Lung (tissue), 12 donors: Measurements from ENCODE around the gene GPR155. TPM values are rescaled to one million over a fixed set of nuclear protein-coding genes. Genes with fewer than 3 reads are reported as not detected.
A peak's percentile ranks its signal among the peaks of the same experiment; 100 is the strongest.

Experiments used
- ATAC-seq: fragments of 200-7000 bp; cut with Tn5 transposase; one replicate; pipeline ENCODE4 v1.9.1; 2020; ENCODE audit warnings: moderate number of reproducible peaks; ENCODE audit not compliant: insufficient read depth, low FRiP score
- DNase-seq, 3 donors: peaks; one replicate each; pipeline ENCODE4 v3.0.0-alpha.2; 2013 to 2017
- H3K27ac ChIP-seq, 2 donors: one replicate each; pipeline ENCODE4 v1.5.1; 2013; ENCODE audit warnings: mild to moderate bottlenecking in 2 of 2, moderate library complexity in 2 of 2, control low read depth in 1 of 2, inconsistent platforms in 1 of 2, low read depth in 1 of 2, low read length in 1 of 2
- H3K27me3 ChIP-seq, 3 donors: one replicate each; pipeline ENCODE4 v1.5.1; 2013; ENCODE audit warnings: low read length in 2 of 3; ENCODE audit not compliant: control insufficient read depth in 3 of 3, insufficient read depth in 3 of 3
- H3K36me3 ChIP-seq, 4 donors: one replicate each; pipeline ENCODE4 v1.5.1; 2013; ENCODE audit warnings: low read length in 4 of 4, mild to moderate bottlenecking in 1 of 4, moderate library complexity in 1 of 4; ENCODE audit not compliant: control insufficient read depth in 4 of 4, insufficient read depth in 4 of 4
- H3K4me1 ChIP-seq, 5 donors: one replicate each; pipeline ENCODE4 v1.5.1; 2013; ENCODE audit warnings: low read length in 5 of 5, mild to moderate bottlenecking in 2 of 5, moderate library complexity in 1 of 5; ENCODE audit not compliant: control insufficient read depth in 5 of 5, insufficient read depth in 5 of 5
- H3K4me3 ChIP-seq: one replicate; pipeline ENCODE4 v1.5.1; 2013; ENCODE audit warnings: mild to moderate bottlenecking, control low read depth, moderate library complexity
- H3K9ac ChIP-seq, 2 donors: one replicate each; pipeline ENCODE4 v1.5.1; 2013; ENCODE audit warnings: low read length in 2 of 2, control low read depth in 1 of 2; ENCODE audit not compliant: insufficient read depth in 1 of 2
- H3K9me3 ChIP-seq, 4 donors: one replicate each; pipeline ENCODE4 v1.5.1; 2013; ENCODE audit warnings: low read length in 3 of 4, mild to moderate bottlenecking in 1 of 4, moderate library complexity in 1 of 4; ENCODE audit not compliant: control insufficient read depth in 4 of 4, insufficient read depth in 3 of 4
- WGBS, 2 donors: extraction: QIAGEN DNeasy Blood & Tissue Kit; methylation state at CpG; one replicate each; pipeline ENCODE4 v1.1.7; 2013; 5-methylcytosine and 5-hydroxymethylcytosine counted together
- polyA plus RNA-seq, 2 donors: library from polyadenylated mRNA; stranded (reverse); fragments of 200-250 nt; gene quantifications; one replicate each; pipeline ENCODE4 v1.2.1, GENCODE V29; 2013
- total RNA-seq, 2 donors: library from RNA; depleted of rRNA in 1 of 2; stranded (reverse); fragments of >200 nt in 1 of 2; gene quantifications; one replicate each; pipeline ENCODE4 v1.2.1, GENCODE V29; 2014 to 2021
- TF ChIP-seq, protein P1 (sequence below): IDR thresholded peaks from 2 replicates; pipeline ENCODE4 v1.5.1; 2012; ENCODE audit warnings: mild to moderate bottlenecking; ENCODE audit errors: control extremely low read depth, extremely low read depth
- donor health status: control.
- donor health status: control.
- donor health status: Bipolar disorder and iron deficiency.
- donor health status: healthy.
- donor health status: DM: yes; HTN: yes; CAD: no.

GPR155 gene
- total and polyA plus RNA-seq, 4 donors, result 0.65 to 5.7 (median 2.5) TPM

DNA sequence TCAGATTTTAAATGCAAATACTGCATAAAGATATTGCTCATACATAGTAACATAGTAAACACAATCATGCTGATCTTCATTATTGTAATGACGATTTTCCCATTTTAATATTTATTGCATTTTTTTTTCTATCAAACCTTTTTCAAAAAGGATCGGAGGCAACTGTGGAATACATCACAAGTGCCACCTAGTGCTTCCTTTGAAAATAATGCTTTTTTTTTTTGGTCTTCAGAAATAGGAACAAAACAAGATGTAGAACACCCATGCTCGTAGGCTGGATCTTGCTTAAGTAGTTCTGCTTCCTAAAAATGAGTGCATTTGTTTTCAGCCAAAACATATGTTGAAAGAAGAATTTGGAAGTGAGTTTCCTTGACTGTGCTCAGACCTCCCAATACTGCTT is 35.7 kb upstream of the GPR155 start:
- DNase-seq, result peak in 2 of 3 donors; percentile 13 to 24
- TF ChIP-seq, protein P1, sequence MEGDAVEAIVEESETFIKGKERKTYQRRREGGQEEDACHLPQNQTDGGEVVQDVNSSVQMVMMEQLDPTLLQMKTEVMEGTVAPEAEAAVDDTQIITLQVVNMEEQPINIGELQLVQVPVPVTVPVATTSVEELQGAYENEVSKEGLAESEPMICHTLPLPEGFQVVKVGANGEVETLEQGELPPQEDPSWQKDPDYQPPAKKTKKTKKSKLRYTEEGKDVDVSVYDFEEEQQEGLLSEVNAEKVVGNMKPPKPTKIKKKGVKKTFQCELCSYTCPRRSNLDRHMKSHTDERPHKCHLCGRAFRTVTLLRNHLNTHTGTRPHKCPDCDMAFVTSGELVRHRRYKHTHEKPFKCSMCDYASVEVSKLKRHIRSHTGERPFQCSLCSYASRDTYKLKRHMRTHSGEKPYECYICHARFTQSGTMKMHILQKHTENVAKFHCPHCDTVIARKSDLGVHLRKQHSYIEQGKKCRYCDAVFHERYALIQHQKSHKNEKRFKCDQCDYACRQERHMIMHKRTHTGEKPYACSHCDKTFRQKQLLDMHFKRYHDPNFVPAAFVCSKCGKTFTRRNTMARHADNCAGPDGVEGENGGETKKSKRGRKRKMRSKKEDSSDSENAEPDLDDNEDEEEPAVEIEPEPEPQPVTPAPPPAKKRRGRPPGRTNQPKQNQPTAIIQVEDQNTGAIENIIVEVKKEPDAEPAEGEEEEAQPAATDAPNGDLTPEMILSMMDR, result peak; percentile 3
- H3K9ac ChIP-seq, result no peak overlapping the region
- 23 to 29% methylated on average over 3 of the region's 3 CpGs for WGBS, 2 donors
- ATAC-seq, result no peak
- no peaks in the 10 kb centered on the region for H3K9me3 ChIP-seq
- no peak overlapping the region for H3K27ac ChIP-seq
- no peaks in the 10 kb centered on the region for H3K4me1 ChIP-seq
- no peak overlapping the region for H3K4me3 ChIP-seq
- H3K36me3 ChIP-seq, result no peaks in the 10 kb centered on the region
- H3K27me3 ChIP-seq, result no peaks in the 10 kb centered on the region

DNA sequence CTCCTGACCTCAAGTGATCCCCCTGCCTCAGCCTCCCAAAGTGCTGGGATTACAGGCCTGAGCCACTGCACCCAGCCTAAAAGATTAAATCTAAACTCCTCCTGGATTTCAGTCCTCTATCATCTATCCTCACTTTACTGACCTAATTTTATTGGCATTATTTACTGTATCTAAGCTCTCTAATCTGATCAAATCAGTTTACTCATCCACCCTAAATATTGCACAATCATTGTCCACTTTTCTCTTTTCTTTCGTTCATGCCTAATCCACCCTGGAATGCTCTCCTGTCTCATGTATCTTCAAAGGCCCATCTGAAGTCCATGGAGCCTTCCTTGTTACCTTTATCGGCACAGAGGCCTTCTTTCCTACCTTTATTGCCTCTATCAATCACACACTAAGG is 31.6 kb upstream of the GPR155 start:
- 80 to 87% methylated on average over 2 of the region's 2 CpGs for WGBS, 2 donors
- H3K36me3 ChIP-seq, result no peaks in the 10 kb centered on the region

DNA sequence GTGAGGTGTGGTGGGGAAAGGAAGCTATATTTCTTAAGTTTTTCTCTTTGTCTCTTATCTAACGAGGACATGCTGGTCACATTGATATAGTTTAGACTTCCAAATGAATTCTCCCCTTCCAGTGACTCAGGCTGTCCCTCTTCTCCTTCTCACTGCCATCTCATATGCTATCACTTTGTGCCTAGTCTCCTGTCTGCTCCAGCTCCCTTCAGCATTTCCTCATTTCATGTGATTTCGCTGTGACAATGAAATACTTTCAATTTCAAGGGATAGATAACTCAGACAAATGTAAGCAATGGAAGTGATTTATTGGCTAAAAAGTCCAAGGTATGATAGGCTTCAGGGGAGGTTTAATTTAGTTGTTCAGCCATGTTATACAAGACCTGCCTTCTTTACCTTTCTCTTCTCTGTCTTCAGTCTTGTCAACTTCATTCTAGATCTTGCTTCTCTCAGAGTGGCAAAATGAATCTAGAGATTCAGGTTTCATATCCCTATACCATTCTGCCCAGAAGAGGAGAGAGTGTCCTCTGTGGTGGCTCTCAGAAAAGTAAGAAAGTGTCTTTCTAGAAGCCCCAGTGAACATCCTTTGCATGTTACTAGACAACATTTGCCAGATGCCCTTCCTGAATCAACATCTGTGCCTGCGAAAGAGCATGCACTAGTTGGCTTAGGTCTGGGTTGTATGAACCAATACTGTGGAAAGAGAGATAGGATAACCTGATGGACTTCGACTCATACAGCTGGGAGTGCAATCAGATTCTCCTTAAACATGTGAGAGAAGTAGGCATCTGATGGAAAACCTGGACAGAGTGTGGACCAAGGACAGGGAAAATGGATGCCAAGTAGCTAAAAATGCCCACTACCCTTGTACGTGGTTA is 29.9 kb upstream of the GPR155 start:
- 76 to 80% methylated on average over 5 of the region's 5 CpGs for WGBS, 2 donors
- Histone ChIP-seq H3K9me3 (peaks cover 0 to 1% (median 0%) of the 10 kb centered on the region in 4 donors), H3K4me1 (no peaks in the 10 kb centered on the region), H3K36me3 (no peaks in the 10 kb centered on the region), H3K27me3 (no peaks in the 10 kb centered on the region), H3K9ac (no peak overlapping the region), H3K27ac (no peak overlapping the region), H3K4me3 (no peak overlapping the region)
- DNase-seq (no peak), ATAC-seq (no peak)
- TF ChIP-seq, protein P1, result no peak

More for the DNA sequence above, 31.6 kb upstream of the GPR155 start:
- Histone ChIP-seq H3K9ac (no peak overlapping the region), H3K4me1 (no peaks in the 10 kb centered on the region), H3K4me3 (no peak overlapping the region), H3K27ac (no peak overlapping the region), H3K9me3 (no peaks in the 10 kb centered on the region), H3K27me3 (no peaks in the 10 kb centered on the region)
- no peak for ATAC-seq
- DNase-seq, result no peak
- TF ChIP-seq, protein P1, result no peak
